CD4-positive, alpha-beta T cell treated with Interleukin-2 at 100 ng/mL for 4 hours (primary cell): Measurements from ENCODE around the gene HMGN4.
A peak's percentile ranks its signal among the peaks of the same experiment; 100 is the strongest.

Experiments
- DNase-seq: peaks from one replicate; pipeline ENCODE4 v3.0.0-alpha.2; 2020; ENCODE audit warnings: low spot score

HMGN4 gene

GRCh38 chr6:26577720-26578072 is 39.5 kb downstream of the HMGN4 start:
- DNase-seq = no peak

- DNase-seq = no peak
Measured at GRCh38 chr6:26578279-26578678, 40.1 kb downstream of the HMGN4 start.

- DNase-seq = no peak
Measured at GRCh38 chr6:26578741-26579140, 40.6 kb downstream of the HMGN4 start.

- no peak for DNase-seq
Measured at GRCh38 chr6:26581164-26581915, 43.2 kb downstream of the HMGN4 start.

GRCh38 chr6:26588965-26589364 is 50.8 kb downstream of the HMGN4 start:
- no peak for DNase-seq

- no peak for DNase-seq
Measured at GRCh38 chr6:26592649-26593048, 54.5 kb downstream of the HMGN4 start.

GRCh38 chr6:26593278-26594130 is 55.3 kb downstream of the HMGN4 start:
- DNase-seq = no peak

- no peak for DNase-seq
Measured at GRCh38 chr6:26594131-26594498, 55.9 kb downstream of the HMGN4 start.

- no peak for DNase-seq
Measured at GRCh38 chr6:26594730-26595632, 56.8 kb downstream of the HMGN4 start.

GRCh38 chr6:26595669-26596269 is 57.6 kb downstream of the HMGN4 start:
- DNase-seq = peak; percentile 86
